ENCODE data around the gene PRKAG2.
"Not testable (repeated sequence)": the region's sequence is repeated elsewhere in the genome, so short reads cannot be mapped to it uniquely, and the experiment has no call there.

DNA sequence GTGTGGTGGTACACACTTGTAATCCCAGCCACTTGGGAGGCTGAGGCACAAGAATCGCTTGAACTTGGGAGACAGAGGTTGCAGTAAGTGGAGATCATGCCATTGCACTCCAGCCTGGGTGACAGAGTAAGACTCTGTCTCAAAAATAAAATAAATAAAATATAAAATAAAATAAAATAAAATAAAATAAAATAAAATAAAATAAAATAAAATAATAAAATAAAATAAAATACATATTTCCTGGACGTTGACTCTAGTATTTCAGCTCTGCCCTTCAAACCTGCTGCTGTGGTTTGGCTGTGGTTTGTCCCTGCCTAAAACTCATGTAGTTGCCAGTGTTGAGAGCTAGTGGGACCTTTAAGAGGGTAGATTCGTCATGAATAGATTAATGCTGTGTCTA is 33.7 kb upstream of the PRKAG2 start:
- not testable (repeated sequence) for TF ChIP-seq POLR2A, TAF1, POLR2AphosphoS5, POU2F2 (IDR thresholded peaks at IDR 0.05; ENCODE audit: low read depth, low read length)

Measured in GM12891 (cell line).